Endothelial cell of umbilical vein (primary cell): ENCODE results near the gene RSPH1.

ENCODE experiments used
- EZH2 ChIP-seq: IDR thresholded peaks from 2 replicates; pipeline ENCODE4 v1.6.1; 2012; ENCODE audit warnings: borderline replicate concordance, low read depth, mild to moderate bottlenecking, moderate library complexity, low read length, inconsistent platforms; ENCODE audit not compliant: severe bottlenecking
- JUN ChIP-seq: IDR thresholded peaks from 2 replicates; pipeline ENCODE4 v1.6.1; 2011; ENCODE audit warnings: borderline replicate concordance, low read depth; ENCODE audit not compliant: insufficient read length, insufficient read depth
- POLR2A ChIP-seq: IDR thresholded peaks from 2 replicates; pipeline ENCODE4 v1.6.1; 2012; ENCODE audit warnings: low read depth, mild to moderate bottlenecking, control low read depth, low read length
- POLR2AphosphoS5 ChIP-seq: IDR thresholded peaks from 2 replicates; pipeline ENCODE4 v1.6.1; 2012; ENCODE audit warnings: low read depth, mild to moderate bottlenecking, control low read depth, low read length, moderate library complexity; ENCODE audit not compliant: insufficient read depth
- TF ChIP-seq, protein P1 (sequence below), 2 donors: IDR thresholded peaks; 1 replicate in 1 of 2; 2 replicates in 1 of 2; pipeline ENCODE4 v1.5.1; 2011; ENCODE audit warnings: low read length in 2 of 2, mild to moderate bottlenecking in 2 of 2, moderate library complexity in 2 of 2, control low read depth in 1 of 2, inconsistent platforms in 1 of 2, low read depth in 1 of 2; ENCODE audit not compliant: insufficient read depth in 1 of 2; ENCODE audit errors: extremely low read depth in 1 of 2
- TF ChIP-seq, protein P2 (sequence below): IDR thresholded peaks from 2 replicates; pipeline ENCODE4 v1.6.1; 2011; ENCODE audit not compliant: insufficient read depth, insufficient read length

DNA sequence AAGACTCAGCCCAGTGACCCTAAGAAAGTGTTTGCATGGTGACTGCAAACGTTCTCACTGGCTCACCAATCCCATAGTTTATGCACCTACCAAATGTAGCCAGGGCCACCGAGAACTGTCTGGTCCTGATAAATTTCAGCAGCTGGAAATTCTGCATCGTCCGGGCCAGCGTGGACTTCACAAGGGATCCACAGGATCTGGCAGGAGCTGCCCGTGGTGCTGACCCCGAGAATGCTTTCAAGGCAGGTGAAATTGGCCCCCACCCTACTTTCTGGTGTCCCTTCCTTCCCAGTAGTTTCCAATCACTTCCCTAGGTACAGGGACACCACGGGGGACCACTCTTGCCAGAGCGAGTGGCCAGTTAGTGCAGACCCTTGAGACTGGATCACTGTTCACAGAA lies 66.2 kb downstream of the RSPH1 start:
- TF ChIP-seq POLR2AphosphoS5 (no peak), EZH2 (no peak), POLR2A (no peak), JUN (no peak)
- TF ChIP-seq, protein P1, sequence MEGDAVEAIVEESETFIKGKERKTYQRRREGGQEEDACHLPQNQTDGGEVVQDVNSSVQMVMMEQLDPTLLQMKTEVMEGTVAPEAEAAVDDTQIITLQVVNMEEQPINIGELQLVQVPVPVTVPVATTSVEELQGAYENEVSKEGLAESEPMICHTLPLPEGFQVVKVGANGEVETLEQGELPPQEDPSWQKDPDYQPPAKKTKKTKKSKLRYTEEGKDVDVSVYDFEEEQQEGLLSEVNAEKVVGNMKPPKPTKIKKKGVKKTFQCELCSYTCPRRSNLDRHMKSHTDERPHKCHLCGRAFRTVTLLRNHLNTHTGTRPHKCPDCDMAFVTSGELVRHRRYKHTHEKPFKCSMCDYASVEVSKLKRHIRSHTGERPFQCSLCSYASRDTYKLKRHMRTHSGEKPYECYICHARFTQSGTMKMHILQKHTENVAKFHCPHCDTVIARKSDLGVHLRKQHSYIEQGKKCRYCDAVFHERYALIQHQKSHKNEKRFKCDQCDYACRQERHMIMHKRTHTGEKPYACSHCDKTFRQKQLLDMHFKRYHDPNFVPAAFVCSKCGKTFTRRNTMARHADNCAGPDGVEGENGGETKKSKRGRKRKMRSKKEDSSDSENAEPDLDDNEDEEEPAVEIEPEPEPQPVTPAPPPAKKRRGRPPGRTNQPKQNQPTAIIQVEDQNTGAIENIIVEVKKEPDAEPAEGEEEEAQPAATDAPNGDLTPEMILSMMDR (IDR thresholded peaks at IDR 0.05; ENCODE audit: extremely low read depth in 1 of 2, insufficient read depth in 1 of 2, low read depth in 1 of 2, low read length in 2 of 2): no peak
- TF ChIP-seq, protein P2, sequence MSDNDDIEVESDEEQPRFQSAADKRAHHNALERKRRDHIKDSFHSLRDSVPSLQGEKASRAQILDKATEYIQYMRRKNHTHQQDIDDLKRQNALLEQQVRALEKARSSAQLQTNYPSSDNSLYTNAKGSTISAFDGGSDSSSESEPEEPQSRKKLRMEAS: no peak
